Measurements from ENCODE around the gene IQCE.
A peak's percentile ranks its signal among the peaks of the same experiment; 100 is the strongest.
"Not testable (repeated sequence)": the region's sequence is repeated elsewhere in the genome, so short reads cannot be mapped to it uniquely, and the experiment has no call there.

IQCE gene

GRCh38 chr7:2604608-2605174 lies 45.9 kb downstream of the IQCE start:
- DNase-seq: no peak

DNA sequence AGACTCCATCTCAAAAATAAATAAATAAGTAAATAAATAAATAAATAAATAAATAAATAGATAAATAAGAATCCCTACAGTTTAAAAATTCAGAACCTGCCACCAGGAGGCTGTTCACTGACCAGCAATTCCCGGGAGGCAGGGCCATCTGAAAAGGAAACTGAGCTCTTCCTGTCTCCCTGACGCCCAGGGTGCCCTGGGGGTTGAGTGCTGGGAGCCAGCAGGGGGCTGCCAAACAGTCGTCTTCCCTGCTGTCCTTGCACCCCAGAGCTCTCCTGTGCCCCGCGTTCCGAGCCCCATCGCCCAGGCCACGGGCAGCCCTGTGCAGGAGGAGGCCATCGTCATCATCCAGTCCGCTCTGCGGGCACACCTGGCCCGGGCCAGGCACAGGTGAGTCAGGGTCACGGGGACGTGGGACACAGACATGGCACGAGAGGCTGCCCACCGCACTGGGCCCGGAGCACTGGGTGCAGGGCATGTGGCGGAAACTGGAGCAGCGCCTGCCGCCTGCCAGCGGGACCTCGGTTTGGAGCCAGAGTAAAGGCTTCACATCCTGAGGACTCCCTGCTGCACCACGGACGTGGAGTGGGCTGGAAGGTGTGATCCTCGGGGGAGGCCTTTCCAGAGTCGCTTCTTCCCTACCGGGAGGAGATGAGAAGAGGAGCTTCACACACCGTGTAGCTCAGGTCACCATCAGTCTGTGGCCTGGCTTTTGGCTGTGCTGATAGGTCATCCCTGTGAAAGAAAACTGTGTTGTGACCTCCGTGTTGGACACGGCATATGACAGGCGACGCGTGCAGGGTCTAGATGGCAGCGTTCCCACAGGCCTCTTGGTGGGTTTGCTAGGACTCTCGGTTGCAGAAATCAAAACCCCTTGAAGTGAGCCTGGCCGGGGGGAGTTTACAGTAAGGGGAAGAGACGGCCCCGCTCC lies 47.1 kb downstream of the IQCE start:
- no peak for DNase-seq

DNA sequence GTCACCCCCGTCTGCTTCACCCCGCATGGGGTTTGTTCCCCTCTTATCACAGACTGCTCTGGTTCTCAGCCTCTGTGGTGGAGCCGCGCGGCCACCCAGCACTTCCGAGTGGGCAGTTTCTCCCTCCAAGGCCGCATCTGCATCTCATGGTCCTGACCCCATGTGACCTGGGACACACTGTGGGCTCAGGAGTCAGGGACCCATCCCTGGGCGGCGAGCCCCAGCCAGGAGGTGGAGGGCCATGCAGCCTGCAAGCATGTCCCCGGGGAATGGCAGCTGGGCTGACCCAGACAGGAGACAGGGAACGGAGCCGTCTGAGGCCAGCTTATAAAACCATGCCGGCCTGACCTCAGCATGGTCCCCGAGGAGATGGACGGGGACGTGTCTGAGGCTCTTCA lies 47.8 kb downstream of the IQCE start:
- no peak for DNase-seq

DNA sequence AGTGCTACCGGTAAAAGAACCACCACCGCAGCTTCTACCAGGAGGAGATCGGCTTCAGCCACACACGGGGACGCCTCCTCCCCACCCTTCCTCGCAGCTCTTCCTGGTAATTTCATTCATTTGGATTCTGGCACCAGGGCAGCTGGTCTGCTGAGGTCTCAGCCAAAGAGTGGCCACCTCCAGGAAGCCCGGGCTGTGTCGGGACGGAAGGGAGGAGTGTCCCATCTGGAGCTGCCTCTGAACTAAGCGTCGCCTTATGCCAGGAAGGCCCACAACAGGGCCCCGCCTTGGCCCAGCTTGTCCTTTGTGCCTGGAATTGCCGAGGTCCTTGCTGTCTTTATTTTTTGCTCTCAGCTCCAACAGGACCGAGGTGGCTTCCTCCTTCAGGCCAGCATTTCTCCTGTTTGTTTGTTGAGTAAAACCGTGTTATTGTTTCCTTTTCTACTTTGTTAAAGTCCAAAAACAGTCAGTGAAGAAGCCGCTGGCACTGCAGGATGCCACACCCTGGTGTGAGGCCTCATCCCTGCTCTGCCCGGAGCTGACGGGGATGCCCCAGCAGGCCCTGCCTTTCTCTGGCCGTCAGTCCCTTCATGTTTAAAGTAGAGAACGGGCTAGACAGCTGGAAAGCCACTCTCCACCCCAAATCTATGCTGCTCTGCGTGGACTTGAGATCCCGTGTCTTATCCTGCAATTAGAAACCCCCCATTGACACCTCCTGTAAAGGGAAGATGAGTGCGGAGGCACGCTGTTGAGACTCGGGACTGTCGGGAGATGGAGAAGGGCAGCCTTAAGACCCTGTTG lies 48.5 kb downstream of the IQCE start:
- DNase-seq: peak in 1 of 2 donors; percentile 33

GRCh38 chr7:2607923-2608904 lies 49.4 kb downstream of the IQCE start:
- DNase-seq: no peak

DNA sequence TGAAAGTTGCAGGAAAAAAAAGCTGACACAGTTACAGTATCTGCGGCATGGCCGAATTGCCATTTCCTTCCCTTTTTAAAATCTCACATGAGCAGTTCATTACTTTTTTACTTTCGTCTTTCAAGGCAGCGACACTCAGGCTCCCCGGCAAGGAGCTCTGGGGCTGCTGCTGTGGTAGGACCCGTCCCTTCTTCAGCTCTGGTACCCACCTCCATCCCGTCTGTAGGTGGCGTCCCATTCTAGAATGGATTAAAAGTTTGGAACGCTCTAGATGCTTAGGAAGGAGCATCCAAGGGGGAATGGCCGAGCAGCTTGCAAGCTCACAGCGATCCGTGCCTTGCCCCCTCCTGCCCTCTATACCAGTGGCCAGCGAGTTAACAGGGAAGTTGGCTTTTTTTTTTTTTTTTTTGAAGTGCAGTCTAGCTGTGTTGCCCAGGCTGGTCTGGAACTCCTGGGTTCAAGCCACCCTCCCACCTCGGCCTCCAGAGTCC lies 50.2 kb downstream of the IQCE start:
- peak; percentile 17 to 58 for DNase-seq

DNA sequence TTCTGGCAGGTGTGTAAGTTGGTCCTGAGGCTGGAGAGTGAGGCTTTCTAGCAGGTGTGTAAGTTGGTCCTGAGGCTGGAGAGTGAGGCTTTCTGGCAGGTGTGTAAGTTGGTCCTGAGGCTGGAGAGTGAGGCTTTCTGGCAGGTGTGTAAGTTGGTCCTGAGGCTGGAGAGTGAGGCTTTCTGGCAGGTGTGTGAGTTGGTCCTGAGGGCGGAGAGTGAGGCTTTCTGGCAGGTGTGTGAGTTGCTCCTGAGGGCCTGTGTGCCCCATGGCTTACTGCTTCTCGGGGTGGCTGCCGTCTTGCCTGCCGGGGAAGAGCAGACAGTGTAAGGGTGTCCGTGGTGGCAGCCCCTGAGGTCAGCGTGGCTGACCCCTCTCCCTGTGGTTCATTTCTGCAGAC lies 50.9 kb downstream of the IQCE start:
- DNase-seq: not testable (repeated sequence)

- no peak for DNase-seq
Observed at GRCh38 chr7:2610466-2610865, 51.7 kb downstream of the IQCE start.

GRCh38 chr7:2610898-2611297 lies 52.1 kb downstream of the IQCE start:
- no peak for DNase-seq

DNA sequence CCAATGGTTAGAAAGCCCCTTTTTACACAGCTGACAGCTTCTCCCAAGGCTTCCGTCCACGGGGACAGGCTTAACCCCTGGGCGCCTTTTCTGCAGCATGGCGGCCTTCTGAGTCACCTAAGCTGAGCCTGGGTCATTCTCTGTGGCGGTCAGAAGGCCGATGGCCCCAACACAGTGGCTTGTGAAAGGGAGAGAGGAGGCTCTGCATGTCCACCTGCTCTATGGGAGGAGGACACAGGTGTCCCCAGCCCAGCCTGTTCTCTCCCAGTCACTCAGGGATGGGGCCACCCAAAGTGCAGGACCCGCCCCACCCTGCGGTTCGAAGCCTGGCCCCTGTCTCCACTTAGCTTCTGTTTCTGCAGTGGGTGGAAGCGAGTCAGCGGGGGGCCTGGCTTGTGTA lies 52.6 kb downstream of the IQCE start:
- DNase-seq: no peak

GRCh38 chr7:2611922-2612321 lies 53.1 kb downstream of the IQCE start:
- no peak for DNase-seq

DNA sequence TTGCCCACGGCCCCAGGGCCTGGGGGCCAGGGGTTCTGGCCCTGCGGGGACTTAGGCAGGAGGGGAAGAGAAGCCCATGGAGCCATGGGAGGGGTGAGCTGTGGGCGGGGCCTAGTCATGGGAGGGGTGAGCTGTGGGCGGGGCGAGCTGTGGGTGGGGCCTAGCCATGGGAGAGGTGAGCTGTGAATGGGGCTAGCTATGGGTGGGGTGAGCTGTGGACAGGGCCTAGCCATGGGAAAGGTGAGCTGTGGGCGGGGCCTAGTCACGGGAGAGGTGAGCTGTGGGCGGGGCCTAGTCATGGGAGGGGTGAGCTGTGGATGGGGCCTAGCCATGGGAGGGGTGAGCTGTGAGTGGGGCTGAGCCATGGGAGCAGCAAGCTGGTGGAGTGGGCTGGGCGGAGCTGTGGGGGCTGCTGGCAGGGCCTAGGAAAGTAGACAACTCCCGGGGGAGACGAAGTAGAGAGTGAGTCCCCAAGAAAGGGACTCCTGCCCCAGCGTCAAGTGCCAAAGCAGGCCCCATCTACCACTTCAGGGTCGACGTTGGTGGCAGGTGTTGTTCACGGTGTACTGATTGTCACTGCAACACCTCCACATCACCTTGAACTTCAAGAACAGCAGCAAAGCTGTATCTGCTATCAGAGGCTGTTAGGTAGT lies 53.8 kb downstream of the IQCE start:
- no peak for DNase-seq

DNA sequence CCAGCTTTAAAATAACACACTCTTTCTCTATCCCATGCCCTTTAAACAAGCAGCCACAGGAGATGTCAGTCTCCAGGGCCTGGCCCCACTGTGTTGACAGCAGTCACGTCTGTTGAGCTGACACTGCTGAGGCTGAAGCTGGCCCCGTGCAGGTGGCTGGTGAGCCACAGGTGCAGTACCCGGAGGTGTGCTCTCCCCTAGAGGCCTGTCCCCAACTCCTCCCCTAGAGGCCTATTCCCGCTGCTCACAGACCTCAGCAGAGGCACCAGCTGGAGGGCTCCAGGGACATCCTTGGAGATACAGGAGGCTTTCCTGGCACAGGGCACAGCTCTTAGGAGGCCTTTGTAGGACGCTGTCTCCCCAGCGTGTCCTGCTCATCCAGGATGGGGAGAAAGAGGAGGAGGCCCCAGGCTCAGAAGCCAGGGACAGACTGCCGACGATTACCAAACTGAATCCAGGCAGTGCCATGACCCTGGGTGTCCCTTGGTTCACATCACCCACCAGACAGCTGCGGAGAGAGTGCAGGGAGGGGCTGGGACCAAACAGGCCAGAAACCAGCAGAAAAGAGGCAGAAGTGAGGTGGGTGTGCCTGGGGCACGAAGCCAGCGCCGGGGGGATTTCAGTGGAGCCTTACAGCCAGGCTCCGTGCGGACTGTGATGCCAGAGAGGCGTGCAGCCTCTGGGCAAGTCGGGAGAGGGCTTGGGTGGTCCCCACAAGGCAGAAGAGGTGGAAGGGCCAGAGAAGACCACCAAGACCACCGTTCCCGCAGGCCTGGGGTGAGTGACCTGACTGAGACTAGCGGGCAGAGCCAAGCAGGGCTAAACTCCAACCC lies 54.5 kb downstream of the IQCE start:
- no peak for DNase-seq

DNA sequence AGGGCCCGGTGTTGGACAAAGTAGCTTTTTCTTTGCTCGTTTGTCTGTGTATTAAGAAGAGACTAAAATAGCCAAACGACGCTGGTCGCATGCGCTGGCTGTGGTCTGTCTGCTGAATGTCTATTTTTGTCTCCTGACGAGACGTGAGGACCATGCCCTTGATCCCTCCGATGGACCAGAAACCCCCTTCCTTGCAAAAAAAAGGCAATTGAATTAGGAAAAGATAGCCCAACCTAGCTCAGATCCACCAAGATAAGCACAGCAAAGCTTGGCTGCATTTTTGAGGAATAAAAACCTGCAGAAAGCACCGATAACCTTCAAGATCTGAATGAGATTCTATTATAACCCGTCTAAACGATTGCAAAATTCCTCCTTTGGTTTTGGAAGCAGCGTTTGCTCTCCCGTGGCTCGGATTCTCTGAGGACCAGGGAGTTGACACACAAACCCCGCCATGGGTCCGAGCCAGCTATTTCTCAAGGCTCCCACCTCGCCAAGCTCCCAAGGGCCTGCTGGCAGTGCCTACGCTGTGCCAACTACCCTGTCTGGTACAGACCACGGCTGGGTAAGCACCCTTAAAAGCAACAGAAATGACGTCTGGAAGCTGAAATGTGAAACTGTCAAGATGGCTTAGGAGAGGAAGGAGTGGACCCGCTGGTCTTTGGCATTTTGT lies 55.3 kb downstream of the IQCE start:
- DNase-seq: no peak

DNA sequence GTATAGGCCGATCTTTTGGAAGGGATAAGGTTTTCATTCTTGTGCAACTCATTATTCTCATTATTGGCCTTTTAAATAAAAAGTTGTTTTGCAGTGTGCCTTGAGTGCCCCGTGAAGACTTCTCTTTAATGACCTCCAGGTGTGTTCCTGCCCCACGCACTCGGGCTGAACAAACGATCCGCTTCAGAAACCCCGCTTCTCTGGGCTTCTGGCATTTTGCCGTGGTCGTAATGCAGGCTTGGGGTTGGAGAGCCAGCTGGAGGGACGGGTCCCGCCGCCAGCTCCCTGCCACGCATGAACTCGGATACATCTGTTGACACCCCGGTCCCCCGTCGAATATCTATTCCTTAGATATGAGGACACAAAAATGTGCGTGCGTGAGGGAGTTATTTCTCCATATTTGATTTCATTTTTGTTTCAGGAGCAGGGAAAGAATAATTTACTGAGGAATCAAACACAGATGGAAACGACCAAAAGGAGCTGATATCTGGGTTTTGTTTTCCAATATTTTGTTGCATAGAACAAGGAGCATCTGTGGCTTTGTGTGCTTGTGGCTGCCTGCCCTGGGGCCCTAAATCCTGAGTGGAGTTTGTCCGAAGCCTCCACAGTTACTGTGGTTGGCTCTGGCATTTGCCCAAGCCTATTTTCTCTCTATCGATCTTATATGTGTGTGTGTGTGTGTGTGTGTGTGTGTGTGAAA lies 56.0 kb downstream of the IQCE start:
- no peak for DNase-seq

GRCh38 chr7:2616387-2617324 lies 57.9 kb downstream of the IQCE start:
- DNase-seq: no peak

GRCh38 chr7:2617325-2617905 lies 58.6 kb downstream of the IQCE start:
- DNase-seq: no peak

DNA sequence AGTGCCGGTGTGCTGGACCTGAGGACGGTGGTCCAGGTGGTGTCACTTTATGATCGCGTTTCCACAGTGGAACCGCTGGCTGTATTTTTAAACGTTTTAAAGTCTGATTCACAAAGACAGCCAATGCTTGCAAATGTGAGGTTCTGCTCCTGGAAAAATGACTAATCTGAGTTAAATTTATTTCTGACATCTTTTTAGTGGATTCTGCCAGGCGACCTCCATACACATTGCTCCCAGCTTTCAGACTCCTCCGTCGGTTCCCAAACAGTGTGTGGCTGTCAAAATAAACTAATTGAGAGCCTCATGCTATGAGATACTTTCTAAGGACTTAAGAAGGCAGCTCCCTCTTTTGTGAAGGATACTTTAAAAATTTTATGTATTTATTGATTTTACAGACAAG lies 60.3 kb downstream of the IQCE start:
- no peak for DNase-seq
